GM12878 (cell line): ENCODE results near the gene ZNF423. TPM values are rescaled to one million over a fixed set of nuclear protein-coding genes. Genes with fewer than 3 reads are reported as not detected.

Experiments used
- ATAC-seq: fragments of 200-7000 bp; cut with Tn5 transposase; 3 replicates; pipeline ENCODE4 v1.9.1; 2020; ENCODE audit warnings: mild to moderate bottlenecking, moderate library complexity
- BruUV-seq: library from RNA; stranded (reverse); fragments of 400-500 nt; replicated peaks from 2 replicates; lab custom pipeline; 2021; lab: Mats Ljungman, UMichigan
- CTCF ChIA-PET: fragments of 300-600 bp; sonication (Branson Sonifier 250); formaldehyde crosslinking; extraction: SDS; loops from one replicate; lab custom pipeline; 2021; ENCODE audit warnings: inconsistent platforms; lab: Yijun Ruan, JAX
- POLR2A ChIA-PET: fragments of 350-600 bp; formaldehyde crosslinking; extraction: SDS; loops from one replicate; lab custom pipeline; 2021; ENCODE audit warnings: inconsistent platforms; lab: Charles Lee
- RAD21 ChIA-PET: fragments of 300-600 bp; sonication (Branson Sonifier 250); formaldehyde crosslinking; loops from one replicate; lab custom pipeline; 2023; ENCODE audit warnings: antibody characterized with exemption; ENCODE audit not compliant: unreplicated experiment; lab: Charles Lee
- SMC1A ChIA-PET: fragments of 300-600 bp; sonication (Branson Sonifier 250); formaldehyde crosslinking; loops from one replicate; lab custom pipeline; 2023; ENCODE audit not compliant: unreplicated experiment, uncharacterized antibody; lab: Charles Lee
- DNase-seq: peaks from one replicate; pipeline ENCODE4 v3.0.0-alpha.2; 2011; ENCODE audit warnings: low read depth, low spot score
- FAIRE-seq: peaks from 3 replicates; lab custom pipeline; 2011; peaks lifted over from hg19 to GRCh38; lab: Jason Lieb, UNC
- H2AFZ ChIP-seq: 2 replicates; pipeline ENCODE4 v1.6.0; 2011; ENCODE audit warnings: low read depth, low read length, control low read depth; ENCODE audit not compliant: control insufficient read depth
- H3K27ac ChIP-seq: 2 replicates; pipeline ENCODE4 v1.5.1; 2011; ENCODE audit warnings: control low read depth; ENCODE audit not compliant: control insufficient read depth, insufficient read depth
- H3K27me3 ChIP-seq, 2 experiments: replicated peaks in 1 of 2; 2 replicates each; pipeline versions ENCODE4 v1.6.0 to v1.6.1; 2011; ENCODE audit warnings: low read length in 1 of 2; ENCODE audit not compliant: control insufficient read depth in 2 of 2, insufficient read depth in 2 of 2
- H3K36me3 ChIP-seq, 2 experiments: 2 replicates each; pipeline ENCODE4 v1.5.1; 2011; ENCODE audit warnings: low read length in 1 of 2; ENCODE audit not compliant: control insufficient read depth in 2 of 2, insufficient read depth in 2 of 2
- H3K4me1 ChIP-seq: 2 replicates; pipeline ENCODE4 v1.6.1; 2011; ENCODE audit warnings: mild to moderate bottlenecking, low read length, moderate library complexity, mixed read lengths; ENCODE audit not compliant: control insufficient read depth, insufficient read depth
- H3K4me2 ChIP-seq: 2 replicates; pipeline ENCODE4 v1.6.0; 2011; ENCODE audit warnings: control low read depth; ENCODE audit not compliant: control insufficient read depth, insufficient read depth
- H3K4me3 ChIP-seq: fragments of 200-600 bp; sonication (generic); 2 replicates; pipeline ENCODE4 v1.5.1; 2016
- H3K79me2 ChIP-seq: 2 replicates; pipeline ENCODE4 v1.6.0; 2011; ENCODE audit warnings: low read length; ENCODE audit not compliant: control insufficient read depth, insufficient read depth
- H3K9ac ChIP-seq: 2 replicates; pipeline ENCODE4 v1.8.0; 2011; ENCODE audit warnings: low read length, control low read depth, mixed read lengths; ENCODE audit not compliant: control insufficient read depth, insufficient read depth
- H3K9me3 ChIP-seq: replicated peaks from 3 replicates; pipeline ENCODE4 v1.5.1; 2011; ENCODE audit warnings: mild to moderate bottlenecking, low read length; ENCODE audit not compliant: control insufficient read depth, insufficient read depth
- H4K20me1 ChIP-seq: 2 replicates; pipeline ENCODE4 v1.6.0; 2011; ENCODE audit not compliant: control insufficient read depth, insufficient read depth
- ATF2 ChIP-seq: IDR thresholded peaks from 2 replicates; pipeline ENCODE4 v1.6.1; 2012; ENCODE audit warnings: low read length, inconsistent platforms
- BMI1 ChIP-seq: fragments of 450-650 bp; IDR thresholded peaks from 2 replicates; pipeline ENCODE4 v1.6.1; 2016; ENCODE audit warnings: mild to moderate bottlenecking, moderate library complexity, borderline replicate concordance
- CHD2 ChIP-seq: IDR thresholded peaks from 2 replicates; pipeline ENCODE4 v1.6.1; 2011; ENCODE audit warnings: low read depth, low read length, improper control_type of control experiment, borderline replicate concordance
- FOS ChIP-seq: IDR thresholded peaks from 3 replicates; pipeline ENCODE4 v1.6.1; 2011; ENCODE audit warnings: borderline replicate concordance; ENCODE audit not compliant: insufficient read length; ENCODE audit errors: extremely low read depth
- FOXK2 ChIP-seq: fragments of 450-650 bp; IDR thresholded peaks from 2 replicates; pipeline ENCODE4 v1.6.1; 2017; ENCODE audit warnings: mild to moderate bottlenecking, moderate library complexity
- IRF4 ChIP-seq: IDR thresholded peaks from 2 replicates; pipeline ENCODE4 v1.6.1; 2011; ENCODE audit warnings: low read depth, low read length
- MTA2 ChIP-seq: fragments of 450-650 bp; IDR thresholded peaks from 2 replicates; pipeline ENCODE4 v1.6.1; 2016; ENCODE audit warnings: low read depth, mild to moderate bottlenecking, moderate library complexity
- NRF1 ChIP-seq: conservative IDR thresholded peaks from 2 replicates; pipeline ENCODE4 v1.6.1; 2011; ENCODE audit warnings: mild to moderate bottlenecking, low read depth, low read length, improper control_type of control experiment
- PML ChIP-seq: IDR thresholded peaks from 2 replicates; pipeline ENCODE4 v1.6.1; 2012; ENCODE audit warnings: low read length, inconsistent platforms
- POLR2AphosphoS5 ChIP-seq: IDR thresholded peaks from 2 replicates; pipeline ENCODE4 v1.6.1; 2011; ENCODE audit warnings: mild to moderate bottlenecking, low read length, inconsistent platforms
- RELB ChIP-seq: fragments of 450-650 bp; IDR thresholded peaks from 2 replicates; pipeline ENCODE4 v1.6.1; 2017; ENCODE audit warnings: low read depth, mild to moderate bottlenecking, moderate library complexity
- REST ChIP-seq: IDR thresholded peaks from 2 replicates; pipeline ENCODE4 v1.6.1; 2012; ENCODE audit warnings: mild to moderate bottlenecking, low read depth, low read length
- SMAD1 ChIP-seq: fragments of 450-650 bp; IDR thresholded peaks from 2 replicates; pipeline ENCODE4 v1.6.1; 2018; ENCODE audit warnings: mild to moderate bottlenecking, low read depth; ENCODE audit not compliant: partially characterized antibody
- SUPT20H ChIP-seq: IDR thresholded peaks from 2 replicates; pipeline ENCODE4 v1.6.1; 2011; ENCODE audit warnings: low read depth, mild to moderate bottlenecking, low read length, moderate library complexity, borderline replicate concordance; ENCODE audit not compliant: control insufficient read depth
- TCF7 ChIP-seq: IDR thresholded peaks from 2 replicates; pipeline ENCODE4 v1.6.1; 2014; ENCODE audit warnings: antibody characterized with exemption, borderline replicate concordance
- ZBTB33 ChIP-seq: fragments of 450-650 bp; IDR thresholded peaks from 2 replicates; pipeline ENCODE4 v1.6.1; 2017; ENCODE audit warnings: mild to moderate bottlenecking
- WGBS: methylation state at CpG from one replicate; pipeline ENCODE4 v1.1.6; 2016; ENCODE audit warnings: low lambda C conversion rate; ENCODE audit not compliant: insufficient replicate concordance, insufficient coverage; ENCODE audit errors: missing lambda C conversion rate; 5-methylcytosine and 5-hydroxymethylcytosine counted together
- in situ Hi-C: fragments of 300-500 bp; cut with MboI; formaldehyde crosslinking; loops from 9 replicates; pipeline ENCODE4 v1.14.3; 2018; ENCODE audit warnings: mixed read lengths
- intact Hi-C: fragments of 100-400 bp; cut with micrococcal nuclease; formaldehyde crosslinking; loops from one replicate; pipeline ENCODE4 v1.14.2; 2022; ENCODE audit not compliant: unreplicated experiment
- polyA plus RNA-seq, 11 experiments: library from polyadenylated mRNA; depleted of rRNA in 4 of 11; unstranded in 6 of 11; stranded (reverse) in 5 of 11; fragments of >200 nt; fragmentation: Nextera tagmentation in 4 of 11; fragmentation: Illumina TruSeq in 1 of 11; extraction: Ambion mirVana in 4 of 11; extraction: Trizol in 1 of 11; gene quantifications; 1 replicate in 1 of 11; 2 replicates in 10 of 11; pipeline versions ENCODE4 v1.2.1 to v1.2.3, GENCODE V29; 2011 to 2016; ENCODE audit warnings: inconsistent platforms in 2 of 11, missing spikeins in 2 of 11, low read depth in 1 of 11
- total RNA-seq, 4 experiments: library from RNA; depleted of rRNA in 3 of 4; stranded (reverse); fragments of >200 nt in 3 of 4; fragmentation: Illumina TruSeq in 1 of 4; extraction: Trizol in 1 of 4; gene quantifications; 2 replicates each; pipeline versions ENCODE4 v1.2.1 to v1.2.3, GENCODE V29; 2013 to 2021

ZNF423 gene
- total and polyA plus RNA-seq, 10 of the 15 experiments (the other 5 are each of a cell fraction or from before 2014, with no cell fraction given) = 0.03 to 0.64 (median 0.10) TPM

GRCh38 chr16:49703483-49703882 is 152.4 kb downstream of the ZNF423 start:
- DNase-seq (no peak), ATAC-seq (no peak), FAIRE-seq (no peak)
- no TSS peak for BruUV-seq
- intact Hi-C loops = loop anchor here (10.0 kb wide), 1 partner anchor 209 kb away; no protein-coding TSS in a partner anchor
- Histone ChIP-seq H3K9me3 (no peaks in the 10 kb centered on the region), H2AFZ (no peak overlapping the region), H3K27me3 (no peaks in the 10 kb centered on the region), H3K79me2 (no peaks in the 10 kb centered on the region), H3K27ac (no peak overlapping the region), H4K20me1 (no peaks in the 10 kb centered on the region), H3K4me1 (peaks cover 7% of the 10 kb centered on the region), H3K4me2 (no peak overlapping the region), H3K4me3 (no peak overlapping the region), H3K9ac (no peak overlapping the region), H3K36me3 (no peaks in the 10 kb centered on the region)
- ChIA-PET SMC1A (no interaction called here), POLR2A (no interaction called here), RAD21 (no interaction called here), CTCF (no interaction called here)
- TF ChIP-seq FOXK2 (no peak), BMI1 (no peak), CHD2 (no peak), TCF7 (no peak), IRF4 (no peak), NRF1 (no peak), ATF2 (no peak), PML (no peak), REST (no peak), SMAD1 (no peak), FOS (no peak), MTA2 (no peak), POLR2AphosphoS5 (no peak), RELB (no peak), SUPT20H (no peak), ZBTB33 (no peak)
- in situ Hi-C loops = no loop called here
- WGBS = 0% methylated on average over 3 of the region's 3 CpGs
